NB4 (cell line): ENCODE measurements around the gene TRPC6.

ENCODE experiments used
- CTCF ChIP-seq: IDR thresholded peaks from one replicate; pipeline ENCODE4 v1.5.1; 2012; ENCODE audit warnings: low read depth, low read length
- MYC ChIP-seq: IDR thresholded peaks from 2 replicates; pipeline ENCODE4 v1.6.1; 2011; ENCODE audit warnings: low read depth, low read length
- POLR2A ChIP-seq: IDR thresholded peaks from 2 replicates; pipeline ENCODE4 v1.6.1; 2011; ENCODE audit warnings: mild to moderate bottlenecking; ENCODE audit not compliant: insufficient read length; ENCODE audit errors: extremely low read depth

GRCh38 chr11:101498891-101499290 lies 84.9 kb downstream of the TRPC6 start:
- TF ChIP-seq CTCF (no peak), POLR2A (no peak), MYC (no peak)
